SK-N-SH (cell line): Measurements from ENCODE around the gene RPS15A. TPM values are rescaled to one million over a fixed set of nuclear protein-coding genes. Genes with fewer than 3 reads are reported as not detected.
"Not testable (repeated sequence)": the region's sequence is repeated elsewhere in the genome, so short reads cannot be mapped to it uniquely, and the experiment has no call there.

Experiments used
- CTCF ChIA-PET: fragments of 300-600, 350-600 bp; formaldehyde crosslinking; extraction: SDS; loops from one replicate; lab custom pipeline; 2021; lab: Yijun Ruan, JAX
- POLR2A ChIA-PET: fragments of 350-600 bp; sonication (Branson Sonifier 250); formaldehyde crosslinking; extraction: SDS; loops from one replicate; lab custom pipeline; 2020; ENCODE audit warnings: antibody characterized with exemption, inconsistent platforms; lab: Yijun Ruan, JAX
- DNase-seq: peaks from one replicate; pipeline ENCODE4 v3.0.0; 2012
- H2AFZ ChIP-seq: fragments of 200-600 bp; sonication (generic); 2 replicates; pipeline ENCODE4 v1.8.1; 2016; ENCODE audit warnings: antibody characterized with exemption, mild to moderate bottlenecking, low read depth
- H3F3A ChIP-seq: fragments of 200-600 bp; sonication (generic); replicated peaks from 2 replicates; pipeline ENCODE3; 2016; ENCODE audit warnings: antibody characterized with exemption, mild to moderate bottlenecking; ENCODE audit not compliant: insufficient read depth
- H3K27ac ChIP-seq, 2 experiments: fragments of 200-500 bp in 1 of 2; fragments of 200-600 bp in 1 of 2; sonication (Bioruptor generic) in 1 of 2; sonication (generic), shearing (Covaris generic) in 1 of 2; 2 replicates each; pipeline versions ENCODE4 v1.5.1 to v1.6.1; 2014 to 2016; ENCODE audit warnings: low read depth in 2 of 2, inconsistent platforms in 1 of 2, low read length in 1 of 2, mild to moderate bottlenecking in 1 of 2, mixed read lengths in 1 of 2
- H3K27me3 ChIP-seq: fragments of 200-600 bp; sonication (generic), shearing (Covaris generic); 2 replicates; pipeline ENCODE4 v1.6.1; 2016; ENCODE audit warnings: mixed run types; ENCODE audit not compliant: insufficient read depth
- H3K36me3 ChIP-seq, 2 experiments: fragments of 200-500 bp in 1 of 2; fragments of 200-600 bp in 1 of 2; sonication (Bioruptor generic) in 1 of 2; sonication (generic) in 1 of 2; replicated peaks in 1 of 2; 2 replicates each; pipeline versions ENCODE3 to v1.5.1; 2014 to 2016; ENCODE audit warnings: low read length in 1 of 2, mild to moderate bottlenecking in 1 of 2; ENCODE audit not compliant: insufficient read depth in 2 of 2, control insufficient read depth in 1 of 2
- H3K4me1 ChIP-seq, 2 experiments: fragments of 200-500 bp in 1 of 2; fragments of 200-600 bp in 1 of 2; sonication (Bioruptor generic) in 1 of 2; sonication (generic), shearing (Covaris generic) in 1 of 2; 2 replicates each; pipeline versions ENCODE4 v1.5.1 to v1.6.1; 2014 to 2016; ENCODE audit warnings: low read depth in 1 of 2, low read length in 1 of 2, mixed run types in 1 of 2; ENCODE audit not compliant: insufficient read depth in 2 of 2, control insufficient read depth in 1 of 2
- H3K4me2 ChIP-seq: fragments of 200-600 bp; sonication (generic), shearing (Covaris generic); 2 replicates; pipeline ENCODE4 v1.6.1; 2017; ENCODE audit warnings: mixed run types
- H3K4me3 ChIP-seq, 2 experiments: fragments of 200-500 bp in 1 of 2; fragments of 200-600 bp in 1 of 2; sonication (Bioruptor generic) in 1 of 2; sonication (generic), shearing (Covaris generic) in 1 of 2; 2 replicates each; pipeline versions ENCODE4 v1.5.1 to v1.8.1; 2014 to 2016; ENCODE audit warnings: low read depth in 2 of 2, inconsistent platforms in 1 of 2, low read length in 1 of 2, mild to moderate bottlenecking in 1 of 2, mixed read lengths in 1 of 2, moderate library complexity in 1 of 2
- H3K79me2 ChIP-seq: fragments of 200-600 bp; sonication (generic); 2 replicates; pipeline ENCODE4 v1.8.1; 2017; ENCODE audit warnings: mild to moderate bottlenecking; ENCODE audit not compliant: insufficient read depth
- H3K9ac ChIP-seq: fragments of 200-600 bp; sonication (generic); 2 replicates; pipeline ENCODE4 v1.6.1; 2017; ENCODE audit warnings: mixed run types
- H3K9me2 ChIP-seq: fragments of 200-600 bp; sonication (generic); 2 replicates; pipeline ENCODE4 v1.6.1; 2017; ENCODE audit warnings: mixed run types
- H3K9me3 ChIP-seq: fragments of 200-600 bp; sonication (generic); 2 replicates; pipeline ENCODE4 v1.6.1; 2017; ENCODE audit warnings: mixed run types, mild to moderate bottlenecking, moderate library complexity
- H4K20me1 ChIP-seq: fragments of 200-600 bp; sonication (generic); 2 replicates; pipeline ENCODE4 v1.6.1; 2017; ENCODE audit warnings: mild to moderate bottlenecking, mixed run types; ENCODE audit not compliant: insufficient read depth
- CTCF ChIP-seq: fragments of 200-600 bp; sonication (generic); IDR thresholded peaks from 2 replicates; pipeline ENCODE4 v1.6.1; 2017; ENCODE audit warnings: antibody characterized with exemption, mild to moderate bottlenecking, moderate library complexity
- RAD21 ChIP-seq: IDR thresholded peaks from 2 replicates; pipeline ENCODE4 v1.6.1; 2012; ENCODE audit warnings: mild to moderate bottlenecking, low read length
- SMC3 ChIP-seq: IDR thresholded peaks from 2 replicates; pipeline ENCODE4 v1.6.1; 2012; ENCODE audit warnings: low read depth, low read length, improper control_type of control experiment
- WGBS: methylation state at CpG from one replicate; pipeline ENCODE4 v1.1.6; 2017; ENCODE audit warnings: low lambda C conversion rate; 5-methylcytosine and 5-hydroxymethylcytosine counted together
- polyA plus RNA-seq, 3 experiments: library from polyadenylated mRNA; depleted of rRNA; stranded (reverse); fragments of >200 nt; gene quantifications; 2 replicates each; pipeline ENCODE4 v1.2.3, GENCODE V29; 2012

The RPS15A gene
- polyA plus RNA-seq, 1 of the 3 experiments (the other 2 are of a cell fraction), result 6,745 TPM

DNA sequence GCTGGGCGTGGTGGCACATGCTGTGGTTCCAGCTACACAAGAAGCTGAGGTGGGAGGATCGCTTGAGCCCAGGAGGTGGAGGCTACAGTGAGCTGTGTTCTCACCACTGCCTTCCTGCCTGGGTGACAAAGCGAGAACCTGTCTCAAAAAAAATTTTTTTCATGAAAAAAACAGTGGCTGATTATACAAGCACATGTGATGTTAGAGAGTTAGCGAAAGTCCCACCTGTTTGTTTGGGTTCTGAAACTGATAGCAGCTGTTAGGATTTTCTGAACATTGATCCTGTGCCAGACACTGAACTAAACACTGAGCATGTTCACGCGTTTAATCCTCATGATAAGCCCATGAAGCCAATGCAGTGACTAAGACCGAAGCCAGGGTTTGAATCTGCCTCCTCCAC, 22.9 kb downstream of the RPS15A start:
- POLR2A ChIA-PET, H3K9me2 ChIP-seq, H3K79me2 ChIP-seq, H3K4me3 ChIP-seq, CTCF ChIA-PET, H3K9ac ChIP-seq, H3K4me1 ChIP-seq, H3K9me3 ChIP-seq, H3K27me3 ChIP-seq, H4K20me1 ChIP-seq, DNase-seq, H3K27ac ChIP-seq, H3F3A ChIP-seq, H3K36me3 ChIP-seq, H2AFZ ChIP-seq, H3K4me2 ChIP-seq: not testable (repeated sequence)
- WGBS, result 86% methylated on average over 5 of the region's 7 CpGs

GRCh38 chr16:18762713-18763112, 27.4 kb downstream of the RPS15A start:
- H4K20me1 ChIP-seq, DNase-seq, H3K4me1 ChIP-seq, CTCF ChIA-PET, H3K27me3 ChIP-seq, H3K27ac ChIP-seq, H3F3A ChIP-seq, H3K4me2 ChIP-seq, H3K4me3 ChIP-seq, H2AFZ ChIP-seq, H3K79me2 ChIP-seq, H3K9me2 ChIP-seq, H3K9ac ChIP-seq, H3K36me3 ChIP-seq, H3K9me3 ChIP-seq, POLR2A ChIA-PET: not testable (repeated sequence)
- WGBS, result 41% methylated on average over 3 of the region's 5 CpGs

DNA sequence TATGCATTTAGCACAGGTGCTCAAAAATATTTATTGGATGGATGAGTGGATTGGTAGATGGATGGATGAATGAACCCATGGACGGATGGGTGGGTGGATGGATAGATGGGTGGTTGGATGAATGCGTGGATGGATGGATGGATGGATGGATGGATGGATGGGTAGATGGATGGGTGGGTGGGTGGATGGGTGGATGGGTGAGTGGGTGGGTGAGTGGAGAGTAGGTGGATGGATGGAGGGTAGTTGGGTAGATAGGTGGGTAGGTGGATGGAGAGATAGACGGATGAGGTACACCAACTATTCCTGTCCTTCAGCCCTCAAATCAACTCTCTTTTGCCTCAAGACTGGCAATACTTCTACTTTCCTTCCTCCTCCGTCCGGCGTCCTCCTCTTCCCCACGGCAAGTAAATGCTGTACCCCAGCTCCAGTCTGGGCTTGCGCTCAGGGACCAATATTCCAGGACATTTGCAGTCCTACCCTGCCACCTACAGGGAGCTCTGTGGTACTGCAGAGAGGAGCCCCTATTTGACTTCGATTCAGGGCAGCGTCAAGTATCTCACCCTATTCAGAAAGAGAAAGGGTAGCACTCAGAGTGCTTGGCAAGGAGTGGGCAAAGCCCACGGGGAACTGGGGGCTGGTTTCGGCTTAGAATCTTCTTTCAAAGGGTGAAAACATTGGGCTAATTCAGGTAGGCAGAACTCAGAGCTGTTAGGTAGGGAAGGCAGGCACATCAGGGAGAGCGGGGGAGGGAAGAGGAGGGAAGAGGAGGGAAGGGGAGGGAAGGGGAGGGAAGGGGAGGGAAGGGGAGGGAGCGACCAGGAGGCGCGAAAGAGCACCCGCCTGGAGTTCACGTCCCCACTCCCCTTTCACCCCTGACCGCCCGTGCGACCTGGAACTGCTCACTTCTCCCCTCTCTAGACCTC, 30.3 kb downstream of the RPS15A start:
- DNase-seq, result peak; percentile 9
- H4K20me1 ChIP-seq, POLR2A ChIA-PET, H3F3A ChIP-seq, H3K4me3 ChIP-seq, H3K4me1 ChIP-seq, H3K79me2 ChIP-seq, H3K9me2 ChIP-seq, H2AFZ ChIP-seq, H3K4me2 ChIP-seq, H3K27ac ChIP-seq: not testable (repeated sequence)
- WGBS, result 42% methylated on average over 20 of the region's 21 CpGs
- TF ChIP-seq SMC3 (peak; percentile 18; the same call in 1 of the 2 replicates), RAD21 (peak; percentile 61), CTCF (peak; percentile 71)
- TF ChIP-seq, all 33 proteins: peak for 3; not testable (repeated sequence) for 30
- H3K9ac ChIP-seq, H3K36me3 ChIP-seq, H3K27me3 ChIP-seq, H3K9me3 ChIP-seq, CTCF ChIA-PET: not testable (repeated sequence)

- H3K4me2 ChIP-seq, CTCF ChIA-PET: not testable (repeated sequence)
- WGBS, result no CpG with 5 or more reads among the region's 10 CpGs
These were observed 32.0 kb downstream of the RPS15A start for GRCh38 chr16:18757960-18758660.

GRCh38 chr16:18756639-18757038, 33.5 kb downstream of the RPS15A start:
- H3K27ac ChIP-seq, H3K4me2 ChIP-seq, POLR2A ChIA-PET, H3F3A ChIP-seq, H2AFZ ChIP-seq, H3K4me1 ChIP-seq, H3K36me3 ChIP-seq, H3K9me2 ChIP-seq, H4K20me1 ChIP-seq, H3K27me3 ChIP-seq, H3K9ac ChIP-seq, DNase-seq, H3K79me2 ChIP-seq, H3K4me3 ChIP-seq, CTCF ChIA-PET, H3K9me3 ChIP-seq: not testable (repeated sequence)
- 77% methylated on average over 9 of the region's 9 CpGs for WGBS

More at GRCh38 chr16:18757960-18758660, 32.0 kb downstream of the RPS15A start:
- H3K27ac ChIP-seq, H3K4me1 ChIP-seq, H3F3A ChIP-seq, H3K9me3 ChIP-seq, H2AFZ ChIP-seq, POLR2A ChIA-PET, H3K79me2 ChIP-seq, H3K4me3 ChIP-seq, H4K20me1 ChIP-seq, DNase-seq, H3K9me2 ChIP-seq, H3K27me3 ChIP-seq, H3K36me3 ChIP-seq, H3K9ac ChIP-seq: not testable (repeated sequence)
